Stimulated activated CD4-positive, alpha-beta T cell treated with anti-CD3 and anti-CD28 coated beads, Interleukin-1b, Interleukin-23, amount 100 ng/mL, for 4 hours (primary cell): ENCODE data around the gene AGT.
A peak's percentile ranks its signal among the peaks of the same experiment; 100 is the strongest.

Experiments used
- DNase-seq, 2 donors: peaks; one replicate each; pipeline ENCODE4 v3.0.0-alpha.2; 2020; ENCODE audit warnings: low read depth in 2 of 2

AGT gene

GRCh38 chr1:230713915-230714764 is at the start of gene AGT:
Gene AGT (minus strand): TSS chr1:230714122. CDS start chr1:230710823, 3,299 bp downstream.
- DNase-seq, result no peak

DNA sequence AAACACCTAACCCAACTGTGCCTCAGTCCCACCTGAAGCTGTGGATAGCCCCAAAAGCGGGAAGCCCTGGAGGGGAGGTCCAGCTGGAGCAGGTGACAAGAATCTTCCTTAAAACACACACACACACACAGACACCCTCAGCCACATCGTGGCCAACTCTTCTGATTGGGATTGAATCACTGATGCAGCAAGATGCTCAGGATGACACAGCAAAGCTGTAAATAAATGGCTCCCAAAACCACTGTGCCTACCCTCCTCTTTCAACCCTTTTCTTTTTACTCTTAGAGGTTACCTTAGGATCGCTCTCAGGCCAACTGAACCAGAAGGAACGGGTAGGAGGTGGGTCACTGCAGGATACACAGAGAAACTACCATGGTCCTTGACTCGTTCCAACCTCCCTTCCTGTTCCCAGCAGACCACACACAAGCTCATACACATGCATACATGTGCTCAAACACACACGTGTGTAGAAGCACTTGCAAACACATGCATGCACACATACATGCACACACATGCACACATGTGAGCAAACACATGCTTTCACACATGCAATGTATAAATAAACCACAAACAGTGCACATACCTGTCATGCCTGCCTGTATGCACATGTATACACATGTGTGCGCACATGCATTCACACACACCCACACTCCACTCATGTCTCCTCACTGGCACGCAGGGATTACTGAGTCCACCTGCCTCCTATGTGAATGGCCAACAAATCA is 47.7 kb upstream of the AGT start:
- no peak for DNase-seq

DNA sequence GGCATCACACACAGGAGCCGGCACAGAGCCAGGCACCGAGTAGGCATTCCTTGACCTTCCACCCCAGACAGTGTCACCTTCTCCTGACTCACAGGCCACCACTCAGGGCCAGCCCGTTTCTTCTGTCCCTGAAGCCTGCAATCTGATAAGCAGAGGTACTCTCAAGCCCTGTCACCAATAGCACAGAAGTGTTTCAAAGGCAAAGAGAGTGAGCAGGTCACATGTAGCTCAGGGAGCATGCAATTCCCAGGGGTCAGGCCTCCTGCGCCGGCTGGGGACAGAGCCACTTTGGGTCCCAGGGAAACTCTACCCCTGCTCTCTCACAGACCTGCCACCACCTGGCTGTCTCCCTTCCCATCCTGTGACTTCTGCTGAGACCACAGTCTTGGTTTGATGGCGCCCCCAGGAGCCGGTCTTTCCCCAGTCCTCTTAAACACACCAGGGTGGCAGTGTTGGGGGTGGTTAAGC is 46.5 kb upstream of the AGT start:
- no peak for DNase-seq

- no peak for DNase-seq
Measured at GRCh38 chr1:230759369-230760065, 45.6 kb upstream of the AGT start.

GRCh38 chr1:230758709-230759368 is 44.9 kb upstream of the AGT start:
- no peak for DNase-seq

DNA sequence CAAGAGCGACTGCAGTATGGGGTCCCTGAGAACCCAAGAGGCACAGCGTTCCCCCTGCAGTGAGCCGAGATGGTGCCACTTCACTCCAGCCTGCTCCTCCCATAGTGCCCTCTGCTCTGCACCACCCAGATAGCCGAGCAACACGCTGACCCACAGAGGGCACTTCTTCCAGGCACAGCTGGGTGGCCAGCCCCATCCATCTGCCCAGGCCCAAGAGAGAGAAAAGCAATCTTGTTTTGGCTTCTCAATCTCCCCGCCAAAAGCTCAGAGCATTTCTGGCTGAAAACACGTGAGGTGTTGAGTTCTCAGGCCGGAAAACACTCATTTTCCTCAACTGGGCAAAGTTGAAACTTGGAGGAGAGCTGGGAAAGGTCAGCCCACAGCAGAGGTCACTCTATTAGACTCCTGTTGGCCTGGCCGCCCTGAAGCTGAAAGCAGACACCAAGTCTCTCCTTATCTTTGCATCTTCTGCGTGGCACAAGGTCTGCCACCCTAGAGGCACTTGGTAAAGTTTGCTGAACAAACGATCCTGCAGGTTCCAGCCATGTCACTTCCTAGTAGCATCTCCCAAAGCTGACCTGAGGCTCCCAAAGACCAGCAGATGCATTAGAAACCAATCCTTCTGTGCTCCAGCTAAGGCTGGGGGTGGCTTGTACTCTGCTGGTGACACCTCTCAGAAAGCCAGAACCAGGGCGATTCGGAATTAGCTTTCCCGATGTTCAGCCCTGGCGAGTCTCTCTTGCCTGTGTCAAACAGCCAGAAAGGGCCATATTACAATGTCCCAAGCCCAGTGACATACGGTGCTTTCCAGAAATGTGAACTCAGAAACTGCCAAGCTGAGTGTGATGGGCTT is 44.2 kb upstream of the AGT start:
- no peak for DNase-seq

GRCh38 chr1:230754796-230755195 is 40.9 kb upstream of the AGT start:
- no peak for DNase-seq

DNA sequence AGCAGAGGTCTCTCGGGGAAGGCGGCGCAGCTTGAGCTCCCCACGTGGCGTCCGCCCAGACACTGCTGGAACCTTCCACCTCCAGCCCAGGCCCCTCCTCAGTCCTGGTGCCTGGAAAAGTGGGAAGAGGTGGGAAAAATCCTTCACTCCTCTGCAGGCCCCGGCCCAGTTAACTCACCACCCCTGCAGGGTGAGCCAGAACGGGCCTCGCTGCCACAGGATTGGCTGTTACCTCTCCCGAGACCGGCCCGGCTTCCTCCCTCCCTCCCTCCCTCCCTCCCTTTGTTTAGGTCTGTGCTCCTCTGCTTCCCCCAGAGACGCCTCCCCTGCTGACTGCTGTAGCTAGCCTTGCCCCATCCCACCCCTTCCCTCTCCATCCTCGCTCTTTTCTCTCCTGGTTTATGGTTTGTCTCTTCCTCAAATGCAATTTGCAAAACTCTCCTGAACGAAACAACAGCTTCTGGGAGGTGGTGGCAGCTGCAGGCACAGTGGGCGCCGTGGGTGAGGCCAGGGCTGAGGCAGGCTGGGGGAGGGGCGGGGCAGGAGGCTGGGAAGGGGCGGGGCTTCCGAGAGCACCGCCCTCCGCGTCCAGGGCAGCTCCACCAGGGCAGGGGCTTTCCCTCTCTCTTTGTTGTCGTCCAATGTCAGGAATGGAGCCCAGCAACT is 39.8 kb upstream of the AGT start:
- peak in 1 of 2 donors; percentile 14 for DNase-seq

DNA sequence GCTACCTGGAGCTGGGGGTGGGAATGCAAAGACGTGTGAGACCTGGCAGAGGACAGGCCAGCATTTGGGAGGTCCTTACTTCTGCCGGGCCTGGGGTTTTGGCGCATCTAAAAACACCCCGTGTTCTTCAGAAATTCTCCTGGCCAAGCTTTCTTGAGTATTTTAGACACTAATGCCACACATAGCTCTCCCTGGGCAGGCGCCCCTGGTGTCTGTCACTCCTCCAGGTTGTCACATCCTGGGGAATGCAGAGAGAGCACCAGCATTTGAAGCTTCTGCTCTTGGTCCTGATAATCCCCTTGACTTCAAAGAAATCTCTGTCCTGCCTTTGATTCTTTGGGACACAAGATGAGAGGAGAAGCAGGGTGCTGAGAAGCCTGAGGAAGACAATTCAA is 39.3 kb upstream of the AGT start:
- no peak for DNase-seq

DNA sequence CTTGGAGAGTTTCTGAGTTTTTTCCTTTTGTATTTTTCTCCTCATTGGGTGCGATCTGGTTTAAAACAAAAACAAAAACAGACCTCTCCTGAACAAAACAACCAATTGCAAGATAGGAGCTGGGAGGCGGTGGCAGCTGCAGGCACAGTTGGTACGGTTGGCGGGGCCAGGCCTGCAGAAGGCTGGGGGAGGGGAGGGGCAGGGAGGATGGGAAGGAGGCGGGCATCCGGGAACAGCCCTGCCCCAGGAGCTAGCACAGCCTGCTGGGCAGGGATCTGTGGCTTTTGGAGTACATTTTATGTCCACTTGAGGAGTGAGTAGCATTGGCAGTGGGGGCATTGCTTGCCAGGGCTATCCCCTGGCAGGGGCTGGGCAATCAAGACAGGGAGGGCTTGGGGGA is 38.5 kb upstream of the AGT start:
- no peak for DNase-seq

DNA sequence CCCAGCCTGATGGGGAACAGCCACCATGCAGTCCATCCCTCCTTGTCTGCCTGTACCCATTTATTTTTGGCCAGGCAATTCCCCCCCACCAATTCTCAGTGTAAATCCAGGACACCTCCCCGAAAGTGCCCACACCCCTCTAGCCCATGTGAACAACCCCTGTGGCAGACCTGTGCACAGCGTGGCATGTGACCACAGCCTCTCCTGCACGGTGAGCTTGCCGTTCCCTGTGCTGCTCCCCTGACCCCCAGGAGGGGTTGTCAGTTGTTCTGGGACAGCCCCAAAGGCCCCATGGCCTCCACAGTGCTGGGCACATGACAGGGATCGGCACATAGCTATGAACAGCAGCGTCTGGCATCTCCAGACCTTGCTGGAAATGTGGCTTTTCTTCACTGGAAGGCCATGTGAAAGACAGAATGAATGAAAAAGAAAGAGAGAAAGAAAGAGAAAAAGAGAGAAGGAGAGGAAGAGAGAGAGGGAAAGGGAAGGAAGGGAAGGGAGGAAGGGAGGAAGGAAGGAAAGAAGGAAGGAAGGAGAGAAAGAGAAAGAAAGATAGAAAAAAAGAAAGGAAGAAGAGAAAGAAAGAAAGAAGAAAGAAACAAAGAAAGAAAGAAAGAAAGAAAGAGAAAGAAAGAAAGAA is 37.2 kb upstream of the AGT start:
- DNase-seq, result no peak

GRCh38 chr1:230750576-230750975 is 36.7 kb upstream of the AGT start:
- DNase-seq, result no peak

- no peak for DNase-seq
Measured at GRCh38 chr1:230749635-230750034, 35.7 kb upstream of the AGT start.

DNA sequence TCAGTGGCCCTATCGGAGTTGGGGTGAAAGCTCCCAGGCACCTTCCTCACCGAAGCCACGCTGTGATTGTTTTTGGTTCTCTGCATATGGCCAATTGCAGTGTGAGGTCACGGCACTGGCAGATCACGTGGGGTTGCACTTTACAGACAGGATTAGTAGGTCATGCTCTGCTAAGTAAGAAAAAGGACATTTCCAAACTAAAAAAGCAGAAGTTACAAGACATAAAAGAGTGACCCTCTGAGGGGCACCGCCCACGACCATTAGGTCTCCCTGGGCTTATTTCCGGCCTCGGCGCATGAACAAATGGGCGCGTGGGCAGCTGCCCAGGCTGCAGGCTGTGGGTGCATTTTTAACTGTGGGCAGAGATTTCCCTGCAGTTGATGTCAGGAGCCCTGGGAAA is 35.2 kb upstream of the AGT start:
- no peak for DNase-seq

DNA sequence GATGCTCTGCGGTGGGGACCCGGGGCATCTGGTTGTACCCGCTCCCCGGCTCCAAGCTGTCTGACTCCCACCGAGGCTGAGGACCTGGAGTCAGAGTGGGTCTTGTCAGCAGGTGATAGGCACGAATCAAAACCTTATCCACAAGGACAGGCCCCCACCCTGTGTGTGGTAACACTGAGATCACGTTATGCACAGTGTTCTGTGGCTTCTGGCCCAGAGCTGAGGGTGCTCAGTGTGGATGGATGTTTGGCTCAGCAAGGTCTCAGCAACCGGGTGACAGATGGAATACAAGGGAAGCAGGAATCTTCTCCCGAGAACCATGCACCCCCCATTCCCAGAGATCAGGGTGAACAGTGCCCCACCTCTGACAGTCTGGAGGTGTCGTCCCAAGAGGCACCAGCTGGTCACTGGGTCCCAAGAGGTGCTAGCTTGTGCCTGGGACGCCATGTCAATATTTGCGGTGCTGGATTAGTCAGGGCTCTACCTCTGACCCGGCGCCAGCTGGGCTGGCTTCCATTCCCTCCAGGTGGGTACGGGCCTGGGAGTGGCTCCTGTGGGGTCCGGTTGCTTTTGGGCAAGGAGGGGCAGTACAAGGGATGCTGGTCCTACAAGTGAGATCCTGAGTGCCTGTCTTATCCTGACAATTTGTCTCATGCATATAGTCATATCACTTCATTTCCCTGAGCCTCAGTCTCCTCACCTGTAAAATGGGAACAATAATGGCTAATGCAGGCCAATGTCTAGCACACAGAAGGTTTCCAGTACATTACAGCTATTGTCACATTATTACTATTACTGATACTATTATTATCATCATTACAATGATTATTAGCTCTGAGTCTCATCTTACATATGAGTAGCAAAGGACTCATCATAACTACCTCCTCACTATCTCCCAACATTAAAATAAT is 34.2 kb upstream of the AGT start:
- DNase-seq, result no peak

GRCh38 chr1:230747127-230747730 is 33.3 kb upstream of the AGT start, which contains the start of gene CAPN9:
Gene CAPN9 (plus strand): TSS chr1:230747388. CDS start chr1:230747497, 109 bp downstream.
- DNase-seq, result no peak

GRCh38 chr1:230746617-230747016 is 32.7 kb upstream of the AGT start:
- no peak for DNase-seq

DNA sequence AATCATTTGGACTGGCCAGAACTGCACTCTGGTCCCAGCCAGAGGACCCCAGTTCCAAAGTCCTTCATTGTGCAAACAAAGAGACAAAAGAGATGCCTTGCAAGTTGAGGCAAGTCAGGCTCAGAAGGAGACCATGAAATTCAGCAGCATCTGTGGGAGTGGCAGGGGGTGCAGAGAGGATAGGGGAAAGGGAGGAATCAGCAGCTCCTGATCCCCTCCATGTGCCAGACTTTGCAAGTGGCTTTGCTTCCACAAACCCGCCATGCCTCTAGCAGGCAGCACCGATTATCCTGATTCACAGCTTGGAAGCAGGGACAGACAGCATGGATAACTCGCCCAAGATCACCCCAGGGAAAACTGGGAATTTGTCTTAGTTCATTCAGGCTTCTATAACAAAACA is 31.1 kb upstream of the AGT start:
- no peak for DNase-seq
